NCI-H82 treated with DMSO at 0.1 percent for 48 hours (cell line): ENCODE results near the gene NLGN3.

ENCODE experiments used
- DNase-seq: peaks from one replicate; lab custom pipeline; 2025; ENCODE audit not compliant: unreplicated experiment; lab: John Stamatoyannopoulos, UW

Gene NLGN3

GRCh38 chrX:71212536-71212935 is 67.9 kb downstream of the NLGN3 start:
- no peak for DNase-seq

GRCh38 chrX:71214152-71214551 is 69.5 kb downstream of the NLGN3 start:
- no peak for DNase-seq

DNA sequence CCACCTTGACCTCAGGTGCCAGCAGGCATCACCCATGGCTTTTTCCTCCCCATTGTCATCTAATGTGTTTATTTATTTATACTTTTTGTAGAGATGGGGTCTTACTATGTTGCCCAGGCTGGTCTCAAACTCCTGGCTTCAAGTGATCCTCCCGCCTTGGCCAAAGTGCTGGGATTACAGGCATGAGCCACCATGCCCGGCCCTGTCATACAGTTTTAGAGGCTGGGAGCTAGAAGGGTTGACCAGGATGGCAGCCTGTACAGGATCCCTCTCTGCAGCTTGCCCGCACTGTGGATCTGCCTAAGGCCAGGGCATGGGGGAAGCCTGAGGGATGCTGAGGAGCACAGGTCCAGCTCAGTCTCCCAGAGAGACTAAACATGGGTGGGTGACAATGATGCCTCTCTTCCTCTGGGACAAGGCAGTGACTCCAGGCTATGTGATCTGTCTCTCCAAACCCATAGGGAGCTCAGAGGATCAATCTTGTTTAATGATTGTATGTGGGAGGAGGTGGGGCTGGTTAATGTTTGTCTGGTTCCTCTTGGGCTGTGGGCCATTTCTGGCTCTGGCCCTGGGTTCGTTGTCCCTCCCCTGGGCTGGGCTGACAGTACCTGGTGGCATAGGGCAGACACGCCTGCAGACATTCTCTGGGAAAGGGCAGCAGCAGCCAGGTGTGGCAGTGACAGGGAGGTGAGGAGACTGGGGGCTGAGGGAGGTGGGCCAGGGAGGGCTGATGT is 70.1 kb downstream of the NLGN3 start:
- no peak for DNase-seq

- no peak for DNase-seq
Measured at GRCh38 chrX:71215338-71215912, 70.8 kb downstream of the NLGN3 start.

DNA sequence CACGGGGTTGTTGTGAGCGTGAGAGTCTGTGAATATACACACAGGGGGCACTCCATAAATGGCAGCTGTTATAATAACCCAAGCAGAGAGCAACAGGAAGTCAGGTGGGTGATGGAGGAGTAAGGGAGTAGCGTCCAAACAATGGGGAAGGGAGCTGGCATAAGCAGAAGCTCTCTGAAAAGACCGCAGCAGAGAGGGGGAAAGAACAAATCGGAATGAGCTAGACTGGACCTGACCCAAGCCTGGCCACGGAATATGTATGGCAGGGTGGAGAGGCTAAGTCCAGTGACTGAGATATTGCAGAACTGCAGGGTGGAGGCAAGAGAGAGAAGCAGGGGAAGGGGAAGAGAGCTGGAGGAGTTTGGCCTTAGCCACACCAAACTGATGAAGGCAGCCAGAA is 71.8 kb downstream of the NLGN3 start:
- DNase-seq: no peak

GRCh38 chrX:71217298-71217697 is 72.7 kb downstream of the NLGN3 start:
- DNase-seq: no peak
